Calu3 (cell line): ENCODE data around the gene ZNF638. TPM values are rescaled to one million over a fixed set of nuclear protein-coding genes. Genes with fewer than 3 reads are reported as not detected.

Experiments used
- BruUV-seq: library from RNA; stranded (reverse); fragments of 400-500 nt; replicated peaks from 2 replicates; lab custom pipeline; 2021; lab: Mats Ljungman, UMichigan
- CTCF ChIA-PET: fragments of 300-600 bp; sonication (Branson Sonifier 250); formaldehyde crosslinking; loops from one replicate; lab custom pipeline; 2022; ENCODE audit warnings: antibody characterized with exemption; lab: Charles Lee
- DNase-seq: peaks from one replicate; pipeline ENCODE4 v3.0.0; 2022
- H3K27ac Mint-ChIP-seq: one replicate; pipeline ENCODE4 v1.8.0; 2022; ENCODE audit warnings: mixed read lengths; ENCODE audit not compliant: unreplicated experiment
- H3K27me3 Mint-ChIP-seq: one replicate; pipeline ENCODE4 v1.8.0; 2022; ENCODE audit warnings: mixed read lengths; ENCODE audit not compliant: unreplicated experiment
- H3K36me3 Mint-ChIP-seq: one replicate; pipeline ENCODE4 v1.8.0; 2022; ENCODE audit warnings: mild to moderate bottlenecking, moderate library complexity, mixed read lengths; ENCODE audit not compliant: insufficient read depth, unreplicated experiment
- H3K4me1 Mint-ChIP-seq: one replicate; pipeline ENCODE4 v1.8.0; 2022; ENCODE audit warnings: mild to moderate bottlenecking, low read depth, mixed read lengths; ENCODE audit not compliant: unreplicated experiment
- H3K4me3 Mint-ChIP-seq: one replicate; pipeline ENCODE4 v1.8.0; 2022; ENCODE audit warnings: mild to moderate bottlenecking, low read depth, moderate library complexity, mixed read lengths; ENCODE audit not compliant: unreplicated experiment
- H3K9me3 Mint-ChIP-seq: one replicate; pipeline ENCODE4 v1.8.0; 2022; ENCODE audit warnings: low read depth, mixed read lengths; ENCODE audit not compliant: unreplicated experiment
- CTCF ChIP-seq: fragments of 200-600 bp; IDR thresholded peaks from one replicate; pipeline ENCODE4 v1.8.0; 2022; ENCODE audit warnings: antibody characterized with exemption; ENCODE audit not compliant: unreplicated experiment
- intact Hi-C: fragments of 100-400 bp; cut with micrococcal nuclease; formaldehyde crosslinking; loops from one replicate; pipeline ENCODE4 v1.10.0; 2022; ENCODE audit not compliant: unreplicated experiment
- total RNA-seq: library from RNA; stranded (reverse); gene quantifications from 2 replicates; pipeline ENCODE4 v1.2.3, GENCODE V29; 2022

Gene ZNF638
- total RNA-seq, 1 experiment from 2014 or later: 132 TPM

GRCh38 chr2:71469403-71470398, 138.1 kb downstream of the ZNF638 start:
- Mint-ChIP-seq H3K27ac (no peak overlapping the region), H3K27me3 (peaks cover 25% of the 10 kb centered on the region), H3K4me1 (peaks cover 8% of the 10 kb centered on the region), H3K9me3 (no peaks in the 10 kb centered on the region), H3K4me3 (no peak overlapping the region), H3K36me3 (peaks cover 6% of the 10 kb centered on the region)
- DNase-seq: no peak
- intact Hi-C loops: no loop called here
- BruUV-seq: no TSS peak
- CTCF ChIA-PET: interaction anchor here (0.7 to 1.5 kb wide), 3 partner anchors 9 to 18 kb away, joined by 3 read pairs; no protein-coding TSS in a partner anchor
- TF ChIP-seq CTCF: no peak

- no peak for TF ChIP-seq CTCF
- CTCF ChIA-PET: no interaction called here
- no peaks in the 10 kb centered on the region for H3K9me3 Mint-ChIP-seq
- no TSS peak for BruUV-seq
- no peak for DNase-seq
- no peak overlapping the region for H3K27ac Mint-ChIP-seq
- peaks cover 25% of the 10 kb centered on the region for H3K27me3 Mint-ChIP-seq
- H3K4me3 Mint-ChIP-seq: no peak overlapping the region
- H3K36me3 Mint-ChIP-seq: peaks cover 6% of the 10 kb centered on the region
- H3K4me1 Mint-ChIP-seq: peaks cover 8% of the 10 kb centered on the region
- intact Hi-C loops: no loop called here
Observed at GRCh38 chr2:71471276-71471675, 139.7 kb downstream of the ZNF638 start.

GRCh38 chr2:71472019-71472418, 140.4 kb downstream of the ZNF638 start:
- peaks cover 20% of the 10 kb centered on the region for H3K27me3 Mint-ChIP-seq
- H3K27ac Mint-ChIP-seq: no peak overlapping the region
- H3K36me3 Mint-ChIP-seq: peaks cover 1% of the 10 kb centered on the region
- no peak overlapping the region for H3K4me3 Mint-ChIP-seq
- BruUV-seq: no TSS peak
- intact Hi-C loops: no loop called here
- DNase-seq: no peak
- no peaks in the 10 kb centered on the region for H3K9me3 Mint-ChIP-seq
- CTCF ChIA-PET: no interaction called here
- TF ChIP-seq CTCF: no peak
- peaks cover 8% of the 10 kb centered on the region for H3K4me1 Mint-ChIP-seq

- Mint-ChIP-seq H3K27ac (no peak overlapping the region), H3K36me3 (no peaks in the 10 kb centered on the region), H3K27me3 (peaks cover 8% of the 10 kb centered on the region), H3K9me3 (no peaks in the 10 kb centered on the region), H3K4me1 (no peaks in the 10 kb centered on the region), H3K4me3 (no peak overlapping the region)
- CTCF ChIA-PET: no interaction called here
- BruUV-seq: no TSS peak
- no peak for DNase-seq
- TF ChIP-seq CTCF: no peak
- intact Hi-C loops: no loop called here
Observed at GRCh38 chr2:71473346-71474031, 141.9 kb downstream of the ZNF638 start.
